Measurements from ENCODE around the gene CERCAM.
"Not testable (repeated sequence)": the region's sequence is repeated elsewhere in the genome, so short reads cannot be mapped to it uniquely, and the experiment has no call there.

The CERCAM gene

DNA sequence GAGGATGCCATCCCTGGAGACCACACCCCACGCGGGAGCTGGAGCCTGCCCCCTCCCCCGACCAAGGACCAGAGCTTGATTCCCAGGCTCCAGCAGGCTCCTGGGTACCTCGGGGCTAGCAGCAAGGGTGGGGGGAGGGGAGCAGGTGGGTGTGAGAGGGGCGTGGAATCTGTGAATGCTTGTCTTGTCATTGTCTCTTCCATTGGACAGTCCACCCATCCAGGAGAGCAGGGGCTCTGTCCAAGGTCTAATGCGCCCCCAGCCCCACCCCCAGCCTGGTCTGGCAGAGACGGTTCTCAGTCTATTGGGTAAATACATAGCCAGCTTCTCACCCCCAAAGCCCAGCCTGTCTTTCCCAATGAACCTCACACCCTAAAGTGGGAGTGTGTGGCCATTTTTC is 26.7 kb upstream of the CERCAM start:
- no peak for DNase-seq

DNA sequence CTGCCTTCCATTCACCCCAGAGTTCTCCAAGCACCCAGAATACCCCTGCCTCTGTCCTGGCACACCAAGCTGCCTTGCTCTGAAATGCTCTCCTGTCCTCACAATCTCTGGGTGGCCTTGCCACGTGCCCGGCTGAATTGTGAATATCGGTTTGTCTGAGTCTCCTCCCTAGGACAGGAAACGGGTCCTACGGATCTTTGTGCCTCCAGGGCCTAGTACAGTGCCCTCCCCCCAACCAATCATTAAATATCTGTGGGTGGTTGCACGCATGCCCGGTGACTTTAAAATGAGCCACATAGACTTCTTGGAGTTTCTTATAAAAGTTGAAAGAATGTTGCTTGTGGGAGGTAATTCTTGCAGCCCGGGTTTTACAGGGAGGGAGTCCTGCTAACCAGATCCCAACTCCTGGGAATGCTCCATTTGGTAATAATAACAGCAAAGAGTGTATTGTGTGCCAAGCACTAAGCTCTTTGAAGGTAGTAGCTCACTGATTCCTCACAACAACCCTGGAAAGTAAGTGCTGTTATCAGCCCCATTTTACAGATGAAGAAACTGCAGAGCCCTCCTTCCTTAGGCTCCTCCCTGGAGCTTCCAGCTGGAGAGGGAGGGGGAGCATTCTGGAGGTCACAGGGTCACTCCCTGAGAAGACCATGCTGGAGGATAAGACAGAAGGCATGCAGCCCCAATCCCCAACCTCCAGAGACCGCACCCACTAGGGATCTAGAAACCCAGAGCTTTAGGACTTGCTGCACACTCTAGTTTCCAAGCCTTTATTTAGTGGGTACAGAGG is 26.1 kb upstream of the CERCAM start:
- no peak for DNase-seq

DNA sequence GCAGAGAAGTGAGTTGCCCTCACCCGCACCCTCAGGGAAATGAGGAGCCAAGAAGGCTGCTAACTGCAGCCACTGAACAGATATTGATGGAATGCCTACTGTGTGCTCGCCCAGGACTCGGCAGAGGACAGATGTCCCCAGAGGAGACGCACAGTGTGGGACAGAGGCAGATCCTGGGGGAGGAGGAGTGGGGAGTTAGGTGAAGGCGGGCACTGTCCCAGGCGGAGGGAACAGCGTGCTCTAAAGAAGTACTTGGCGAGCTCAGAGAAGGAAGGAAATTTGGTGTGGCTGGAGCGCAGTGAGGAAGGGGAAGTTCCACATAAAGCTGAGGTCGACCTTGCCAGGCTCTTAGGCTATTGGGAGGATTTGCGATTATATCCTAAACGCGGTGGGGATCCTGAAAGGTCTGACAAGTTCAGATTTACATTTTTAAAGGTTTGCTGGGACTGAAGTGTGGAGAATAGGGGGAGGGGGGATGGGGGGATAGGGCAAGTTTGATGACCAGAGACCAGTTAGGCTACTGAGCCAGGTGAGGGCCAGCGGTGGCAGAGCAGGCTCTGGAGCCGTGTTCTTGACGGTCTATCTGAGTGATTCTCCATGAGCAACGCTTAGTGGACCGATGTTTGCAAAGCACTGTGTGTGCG is 23.6 kb upstream of the CERCAM start:
- no peak for DNase-seq

DNA sequence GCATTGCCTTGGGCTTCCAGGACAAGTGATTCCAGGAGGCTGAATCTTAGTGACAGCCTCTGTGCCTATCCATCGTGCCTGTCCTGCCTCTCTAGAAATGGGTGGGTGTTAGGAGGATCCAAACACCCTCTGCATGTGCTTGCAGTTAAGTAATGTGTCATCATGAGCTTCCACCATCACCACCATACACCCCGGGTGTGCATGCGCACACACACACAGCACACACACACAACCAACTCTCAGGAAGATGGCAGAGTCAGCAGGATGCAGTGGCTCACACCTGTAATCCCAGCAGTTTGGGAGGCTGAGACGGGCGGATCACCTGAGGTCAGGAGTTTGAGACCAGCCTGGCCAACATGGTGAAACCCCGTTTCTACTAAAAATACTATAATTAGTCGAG is 22.8 kb upstream of the CERCAM start:
- DNase-seq, result no peak

DNA sequence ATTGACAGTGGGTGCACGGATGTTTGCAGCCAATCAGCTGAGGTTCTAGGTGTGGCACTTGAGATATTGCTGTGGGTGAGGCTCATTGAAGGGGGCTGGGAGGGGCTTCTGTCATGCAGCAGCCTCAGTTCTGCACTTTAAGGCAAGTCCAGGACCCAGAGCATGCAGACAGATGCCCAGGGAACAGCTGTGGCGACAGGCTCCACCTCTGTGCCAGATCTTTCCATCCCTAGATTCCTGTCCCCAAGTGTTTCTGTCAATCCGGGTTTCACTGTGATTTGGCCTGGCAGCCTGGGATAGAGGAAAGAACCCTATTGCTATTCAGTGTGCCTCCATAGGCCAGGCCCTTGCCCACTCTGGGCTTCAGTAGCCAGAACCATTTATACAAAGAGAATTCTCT is 20.8 kb upstream of the CERCAM start:
- DNase-seq, result no peak

DNA sequence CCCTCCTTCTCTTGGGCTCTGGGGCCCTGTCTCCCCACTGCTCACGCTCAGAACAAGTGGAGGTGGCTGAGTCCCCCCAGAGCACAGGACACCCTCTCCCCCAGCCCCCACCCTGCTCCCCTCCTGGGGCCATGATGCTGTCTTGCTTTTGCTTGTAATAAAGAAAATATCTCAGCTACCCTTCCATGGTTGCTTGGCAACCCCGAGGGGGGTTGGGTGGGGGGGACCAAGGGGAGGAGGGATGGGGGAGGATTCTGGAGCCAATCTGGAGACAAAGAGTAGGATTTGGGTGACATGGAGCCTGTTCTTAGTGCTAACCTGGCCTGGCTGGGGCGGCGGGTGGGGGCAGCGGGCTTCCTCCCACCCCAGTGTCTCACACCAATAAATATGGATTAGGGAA is 16.1 kb upstream of the CERCAM start:
- no peak for DNase-seq

DNA sequence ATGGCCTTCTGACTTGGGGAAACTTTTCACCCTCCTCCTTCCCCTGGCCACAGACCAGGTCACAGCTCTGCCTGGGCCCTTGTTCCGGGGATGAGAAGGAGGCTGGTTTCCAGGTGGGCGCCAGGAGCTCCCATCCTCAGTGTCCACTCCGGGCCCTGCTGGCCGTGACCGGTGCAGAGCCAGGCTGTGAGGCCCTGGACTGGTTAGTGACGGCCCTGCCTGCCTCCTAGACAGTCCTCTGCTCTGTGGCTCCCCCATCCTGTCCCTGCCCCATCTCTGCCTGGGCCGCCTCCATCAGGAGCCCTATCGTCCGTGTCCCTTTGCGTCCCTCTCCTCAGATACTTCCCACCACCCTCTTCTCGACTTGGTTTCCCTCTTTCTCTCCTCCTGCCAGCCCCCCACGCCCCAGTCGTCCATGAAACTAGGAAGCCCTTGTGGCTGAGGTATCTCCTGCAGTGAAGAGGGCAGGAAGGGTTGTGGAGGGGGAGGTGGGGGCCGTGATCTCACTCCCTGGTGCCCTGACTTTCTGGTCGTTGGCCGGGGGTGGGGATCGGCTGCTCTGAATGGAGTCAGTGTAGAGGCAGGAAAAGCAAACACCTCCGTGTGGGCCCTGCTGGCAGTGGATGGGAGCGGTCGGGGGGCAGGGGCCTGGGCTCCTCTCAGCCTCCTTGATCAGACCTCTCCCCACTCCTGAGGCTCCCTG is 15.4 kb upstream of the CERCAM start:
- DNase-seq, result no peak

DNA sequence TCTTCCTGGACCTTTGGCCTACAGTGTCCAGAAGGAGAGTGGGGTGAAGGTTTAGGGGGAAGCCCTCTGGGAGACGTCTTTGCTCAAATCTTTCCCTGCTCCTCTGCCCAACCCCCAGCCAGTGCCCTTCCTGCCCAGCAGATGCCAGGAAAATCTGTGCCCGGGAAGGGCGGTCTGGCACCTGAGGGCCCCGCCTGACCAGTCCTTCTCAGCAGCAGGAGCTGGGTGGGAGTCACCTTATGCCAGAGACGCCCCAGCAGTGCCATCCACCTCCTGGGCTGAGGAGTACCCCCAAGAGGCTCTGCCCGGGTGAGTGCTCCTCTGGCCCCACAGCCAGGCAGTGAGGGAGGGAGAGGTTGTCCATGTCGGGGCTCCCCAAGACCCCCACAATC is 14.9 kb upstream of the CERCAM start:
- no peak for DNase-seq

DNA sequence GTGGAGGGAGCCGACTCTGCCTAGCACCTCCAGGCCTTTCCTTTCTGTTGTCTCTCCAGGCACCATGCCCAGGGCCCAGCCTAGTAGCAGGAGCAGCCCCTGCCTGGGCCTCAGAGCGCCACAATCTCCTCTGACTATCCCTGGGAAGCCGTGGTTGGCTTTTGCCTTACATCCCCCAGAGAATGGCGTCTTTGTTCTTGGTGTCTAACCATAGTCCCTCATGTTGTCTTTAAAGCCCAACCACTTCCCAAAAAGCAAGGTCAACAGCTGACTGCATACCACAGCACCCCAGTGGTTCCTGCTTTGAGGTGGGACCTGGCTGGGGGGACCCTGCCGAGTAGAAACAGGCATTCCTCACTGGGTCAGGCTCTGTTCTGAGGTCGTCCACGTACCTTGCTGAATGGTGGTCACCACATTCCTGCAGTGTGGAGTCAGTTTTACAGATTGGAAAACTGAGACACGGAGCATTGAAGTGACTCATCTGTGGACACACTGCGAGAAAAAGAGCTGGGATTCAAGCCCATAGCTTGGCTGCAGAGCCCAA is 13.7 kb upstream of the CERCAM start:
- no peak for DNase-seq

DNA sequence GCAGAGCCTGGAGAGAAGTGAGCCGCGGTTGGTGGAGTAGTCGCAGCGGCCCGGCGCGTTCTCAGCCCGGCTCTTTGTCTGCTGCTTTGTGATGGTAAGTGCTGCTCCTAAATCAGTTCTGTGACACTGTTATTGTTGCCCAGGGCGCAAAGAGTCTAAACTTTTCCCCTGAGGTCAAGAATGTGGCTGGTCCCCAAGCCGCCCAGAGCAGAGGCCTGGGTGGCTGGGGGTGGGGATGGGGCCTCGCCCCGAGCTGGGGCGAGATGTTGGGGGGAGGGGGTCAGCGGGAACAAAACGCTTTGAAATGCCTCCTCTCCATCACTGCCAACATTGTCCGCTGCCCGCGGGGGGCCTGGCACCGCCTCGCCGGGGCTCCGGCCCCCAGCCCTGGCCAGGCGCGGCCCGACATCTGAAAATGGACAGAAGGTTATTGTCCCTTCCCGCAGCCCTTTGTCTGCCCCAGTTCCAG is 11.7 kb upstream of the CERCAM start:
- no peak for DNase-seq

DNA sequence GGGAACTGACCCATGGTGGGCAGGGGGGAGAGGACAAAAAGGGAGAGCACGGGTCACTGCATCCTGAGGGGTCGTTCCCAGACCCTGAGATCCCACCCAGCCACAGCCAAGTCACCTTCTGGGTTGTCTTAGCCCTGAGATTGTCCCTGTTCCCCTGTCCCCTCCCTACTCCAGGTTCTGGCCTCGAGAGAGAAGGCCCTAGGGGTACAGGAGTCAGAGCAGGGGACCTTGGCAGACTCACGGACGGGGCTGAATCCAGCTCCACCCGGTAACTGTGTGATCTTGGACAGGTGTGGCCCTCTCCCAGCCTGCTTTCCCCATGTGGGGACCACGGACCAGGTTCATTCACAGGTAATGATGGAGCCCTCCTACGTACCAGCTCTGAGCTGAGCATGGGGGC is 11.2 kb upstream of the CERCAM start:
- no peak for DNase-seq

DNA sequence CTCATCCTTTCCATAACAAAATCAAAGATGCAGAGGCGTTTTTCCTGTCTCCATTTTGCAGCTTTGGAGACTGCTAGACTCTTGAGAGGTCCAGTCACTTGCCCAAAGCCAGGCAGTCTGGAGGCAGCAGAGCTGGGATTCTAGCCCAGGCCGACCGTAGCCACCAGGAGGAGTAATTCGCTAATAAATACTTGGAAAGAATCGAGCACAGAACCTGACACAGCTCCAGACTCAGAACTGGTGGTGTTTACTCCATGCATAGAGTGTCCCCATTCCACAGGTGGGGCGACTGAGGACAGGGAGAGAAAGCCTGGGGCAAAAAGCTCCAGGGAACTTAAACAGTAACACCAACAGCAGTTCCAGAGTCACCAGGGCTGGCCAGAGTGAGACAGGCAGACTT is 10.7 kb upstream of the CERCAM start:
- no peak for DNase-seq

DNA sequence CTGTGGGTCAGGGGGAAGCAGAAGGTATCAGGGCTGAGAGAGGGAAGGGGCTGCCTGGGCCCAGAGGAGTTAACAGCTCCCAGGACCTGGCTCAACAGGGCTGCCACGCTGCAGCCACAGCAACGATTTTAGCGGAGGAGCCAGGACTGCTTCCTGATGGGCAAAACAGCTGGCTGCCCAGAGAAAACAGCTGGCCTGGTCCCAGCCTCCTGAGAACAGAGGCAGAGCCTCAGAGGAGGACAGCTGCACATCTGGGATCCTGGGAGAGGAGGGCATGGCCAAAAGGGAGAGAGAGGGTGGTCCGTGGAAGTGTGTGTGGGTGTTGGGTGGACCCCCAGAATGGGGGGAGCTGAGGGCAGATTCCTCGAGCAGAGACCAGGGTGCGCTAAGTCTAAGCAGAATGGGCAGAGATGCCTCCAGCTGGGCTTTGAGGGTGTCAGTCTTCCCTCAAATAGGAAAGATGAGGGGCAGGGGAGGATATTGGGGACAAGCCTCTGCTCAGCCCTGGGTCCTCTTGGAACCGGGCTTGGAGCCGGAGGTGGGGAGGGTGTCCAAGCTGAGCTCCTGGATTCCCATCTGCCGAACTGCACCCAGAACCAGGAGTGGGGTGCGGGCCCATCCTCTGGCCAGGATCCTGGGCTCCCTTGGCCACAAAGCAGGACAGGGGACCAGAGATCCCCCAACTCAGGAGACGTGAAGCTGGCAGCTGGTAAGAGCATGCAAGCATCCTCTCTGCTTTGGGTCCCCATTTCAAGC is 9.1 kb upstream of the CERCAM start:
- no peak for DNase-seq

DNA sequence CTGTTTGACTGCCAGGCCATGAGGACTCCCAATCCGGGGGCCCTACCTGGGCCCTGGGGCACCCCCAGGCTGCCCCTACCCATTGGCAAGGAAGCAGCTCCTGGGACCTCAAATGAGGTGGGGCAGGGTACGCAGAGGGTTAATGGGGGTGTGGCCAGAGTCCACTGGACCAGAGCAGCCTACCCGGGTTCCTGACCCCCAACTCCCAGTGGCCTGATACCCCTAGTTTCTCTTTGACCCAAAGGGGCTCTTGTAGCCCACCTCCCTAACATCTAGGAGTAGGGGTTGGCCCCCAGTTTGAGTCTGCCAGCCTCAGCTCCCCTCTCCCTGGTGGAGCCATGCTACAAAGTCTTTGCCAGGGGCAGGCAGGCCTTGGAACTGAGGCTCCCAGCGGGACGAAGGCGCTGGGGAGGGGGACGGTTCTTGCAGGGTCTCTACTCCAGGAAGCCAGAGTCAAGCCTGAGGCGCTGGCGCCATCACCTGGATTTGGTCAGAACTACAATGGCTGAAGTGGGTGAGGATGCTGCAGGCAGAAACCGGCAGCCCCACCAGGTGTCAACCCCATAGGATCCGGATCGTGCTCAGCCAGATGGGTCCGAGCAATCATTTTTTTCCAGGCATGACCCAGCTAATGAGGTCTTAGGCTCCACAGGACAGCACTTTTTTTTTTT is 8.4 kb upstream of the CERCAM start:
- peak; percentile 41 for DNase-seq

DNA sequence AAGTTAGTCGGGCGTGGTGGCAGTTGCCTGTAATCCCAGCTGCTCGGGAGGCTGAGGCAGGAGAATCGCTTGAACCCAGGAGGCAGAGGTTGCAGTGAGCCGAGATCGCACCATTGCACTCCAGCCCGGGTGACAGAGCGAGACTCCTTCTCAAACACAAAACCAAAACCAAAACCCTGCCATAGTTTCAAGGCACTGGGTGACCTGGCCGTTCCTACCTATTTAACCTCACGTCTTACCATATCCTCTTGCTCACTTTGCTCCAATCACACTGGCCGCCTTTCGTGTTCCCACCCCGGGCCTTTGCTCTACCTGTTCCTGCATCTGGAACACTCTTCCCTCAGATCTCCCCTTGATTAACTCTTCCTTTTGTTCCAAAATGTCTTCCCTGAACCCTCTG is 6.9 kb upstream of the CERCAM start:
- not testable (repeated sequence) for DNase-seq

DNA sequence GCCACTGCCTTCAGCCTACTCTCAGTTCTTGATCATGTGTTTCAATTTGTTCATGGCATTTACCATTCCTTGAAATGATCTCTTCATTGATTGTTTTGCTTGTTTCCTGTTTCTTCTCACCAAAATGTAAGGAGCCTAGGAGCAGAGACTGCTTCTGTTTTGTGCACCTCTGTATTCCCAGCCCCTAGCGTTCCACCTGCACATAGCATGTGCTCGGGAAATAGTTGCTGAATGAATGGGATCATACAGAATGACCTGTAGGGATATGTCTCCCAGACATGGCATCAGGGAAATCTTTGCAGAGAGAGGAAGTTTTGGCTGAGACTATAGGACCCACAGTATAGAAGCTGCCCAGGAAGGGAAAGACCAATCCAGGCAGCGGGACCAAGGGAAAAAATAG is 6.2 kb upstream of the CERCAM start:
- DNase-seq, result no peak

DNA sequence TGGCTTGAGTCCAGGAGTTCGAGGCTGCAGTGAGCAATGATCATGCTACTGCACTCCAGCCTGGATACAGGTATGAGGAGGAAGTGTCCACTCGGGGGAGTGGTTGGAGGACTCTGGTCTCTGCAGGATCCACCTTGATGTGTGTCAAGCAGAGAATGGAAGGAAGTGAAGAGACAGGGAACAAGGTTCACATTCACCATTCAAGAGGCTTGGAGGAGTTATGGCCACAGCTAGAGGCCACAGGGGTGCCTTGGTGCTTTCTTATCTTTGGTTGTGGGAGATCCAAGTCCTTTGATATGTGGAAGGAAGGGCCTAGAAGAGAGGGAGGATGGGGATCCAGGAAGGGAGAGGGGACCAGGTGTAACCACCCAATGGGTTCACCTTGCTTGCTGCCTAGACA is 5.4 kb upstream of the CERCAM start:
- no peak for DNase-seq

DNA sequence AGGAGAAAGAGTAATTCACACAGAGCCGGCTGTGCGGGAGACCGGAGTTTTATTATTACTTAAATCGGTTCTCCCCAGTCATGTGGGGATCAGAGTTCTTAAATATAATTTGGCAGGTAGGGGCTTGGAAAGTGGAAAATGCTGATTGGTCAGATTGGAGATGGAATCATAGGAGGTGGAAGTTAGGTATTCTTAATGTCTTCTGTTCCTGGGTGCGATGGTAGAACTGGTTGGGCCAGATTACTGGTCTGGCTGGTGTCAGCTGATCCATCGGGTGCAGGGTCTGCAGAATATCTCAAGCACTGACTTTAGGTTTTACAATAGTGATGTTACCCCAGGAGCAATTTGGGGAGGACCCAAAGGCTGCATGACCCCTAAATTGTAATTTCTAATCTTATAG is 4.6 kb upstream of the CERCAM start:
- DNase-seq, result no peak

DNA sequence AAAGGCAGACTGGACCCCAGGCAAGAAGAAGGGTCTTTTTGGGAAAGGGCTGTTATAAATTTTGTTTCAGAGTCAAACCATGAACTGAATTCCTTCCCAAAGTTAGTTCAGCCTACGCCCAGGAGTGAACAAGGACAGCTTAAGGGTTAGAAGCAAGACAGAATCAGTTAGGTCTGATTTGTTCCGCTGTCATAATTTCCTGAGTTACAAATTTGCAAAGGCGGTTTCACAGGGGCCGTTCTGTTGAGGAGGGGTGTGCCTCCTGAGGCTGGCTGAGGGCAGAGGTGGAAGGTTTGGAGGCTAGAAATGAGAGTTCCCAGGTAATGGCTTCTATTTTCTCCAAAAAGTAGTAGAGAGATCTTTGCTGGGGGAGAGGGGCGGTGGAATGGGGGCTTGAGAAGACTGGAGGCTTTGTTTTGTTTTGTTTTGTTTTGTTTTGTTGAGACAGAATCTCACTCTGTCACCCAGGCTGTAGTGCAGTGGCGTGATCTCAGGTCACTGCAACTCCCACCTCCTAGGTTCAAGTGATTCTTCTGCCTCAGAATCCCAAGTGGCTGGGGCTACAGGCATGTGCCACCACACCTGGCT is 4.1 kb upstream of the CERCAM start:
- no peak for DNase-seq

DNA sequence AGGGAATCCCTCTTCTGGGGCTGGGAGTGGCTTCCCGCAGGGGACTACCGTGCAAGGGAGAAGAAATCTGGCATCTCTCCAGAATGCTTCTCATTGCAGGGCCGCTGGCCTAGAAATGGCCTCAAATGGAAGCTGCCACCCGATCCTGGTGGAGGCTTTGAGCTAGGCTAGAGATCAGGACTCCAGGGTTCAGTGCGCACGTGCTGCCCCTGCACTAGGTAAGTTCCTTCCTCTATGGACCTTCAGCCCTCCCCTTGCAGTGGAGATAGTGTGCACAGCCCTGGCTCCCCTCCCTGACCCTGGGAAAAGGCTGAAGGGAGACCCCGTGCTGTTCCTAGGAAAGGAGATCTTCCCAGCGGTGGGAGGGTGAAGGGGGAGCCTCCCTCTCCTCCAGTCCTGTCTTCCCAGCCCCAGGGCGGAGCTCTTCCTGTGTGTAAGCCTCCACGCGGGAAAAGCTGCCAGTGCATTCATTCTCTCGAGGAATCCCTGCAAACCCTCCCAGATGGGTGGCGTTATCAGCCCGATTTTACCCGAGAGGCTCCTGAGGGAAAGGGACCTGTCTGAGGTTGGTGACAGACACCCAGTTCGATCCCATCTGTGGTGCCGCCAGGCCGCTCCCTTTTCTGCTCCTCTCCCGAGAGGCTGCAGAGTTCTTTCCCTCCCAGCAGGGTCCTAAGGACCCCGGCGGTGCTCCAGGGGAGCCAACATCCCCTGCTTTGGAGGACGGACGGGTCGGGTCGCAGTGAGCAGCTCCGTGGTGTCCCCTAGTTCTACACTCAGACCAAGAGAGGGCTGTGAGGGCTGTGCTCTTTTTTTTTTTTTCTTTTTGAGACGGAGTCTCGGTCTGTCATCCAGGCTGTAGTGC is 1.4 kb upstream of the CERCAM start:
- no peak for DNase-seq

DNA sequence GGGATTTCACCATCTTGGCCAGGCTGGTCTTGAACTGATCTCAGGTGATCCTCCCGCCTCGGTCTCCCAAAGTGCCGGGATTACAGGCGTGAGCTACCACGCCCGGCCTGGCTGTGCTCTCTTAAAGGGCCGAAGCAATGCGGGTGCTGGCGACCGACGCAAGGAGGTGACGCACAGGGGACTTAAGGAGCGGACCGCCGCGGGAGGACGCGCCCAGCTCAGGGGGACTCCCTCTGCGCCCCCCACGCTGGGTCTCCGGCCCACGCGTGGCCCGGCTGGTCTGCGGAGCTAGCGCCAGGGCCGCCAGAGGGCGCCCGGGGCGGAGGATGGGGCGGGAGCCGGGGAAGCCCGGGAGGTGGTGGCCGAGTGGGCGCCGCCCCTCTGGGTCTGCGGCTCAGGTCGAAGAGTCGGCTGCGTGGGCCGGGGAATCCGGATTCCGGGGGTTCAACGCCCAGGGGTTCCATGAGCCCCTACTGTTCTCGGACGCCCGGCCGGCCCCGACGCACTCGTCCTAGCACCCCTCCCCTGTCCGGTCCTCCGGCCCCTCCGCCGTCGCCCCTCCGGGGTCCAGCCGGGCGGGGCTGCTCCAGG is 502 bp upstream of the CERCAM start:
- peak; percentile 63 for DNase-seq
